ENCODE data around the gene LRRC3C. TPM values are rescaled to one million over a fixed set of nuclear protein-coding genes. Genes with fewer than 3 reads are reported as not detected.

LRRC3C gene
- total and polyA plus RNA-seq, 2 experiments from 2014 or later: not detected

DNA sequence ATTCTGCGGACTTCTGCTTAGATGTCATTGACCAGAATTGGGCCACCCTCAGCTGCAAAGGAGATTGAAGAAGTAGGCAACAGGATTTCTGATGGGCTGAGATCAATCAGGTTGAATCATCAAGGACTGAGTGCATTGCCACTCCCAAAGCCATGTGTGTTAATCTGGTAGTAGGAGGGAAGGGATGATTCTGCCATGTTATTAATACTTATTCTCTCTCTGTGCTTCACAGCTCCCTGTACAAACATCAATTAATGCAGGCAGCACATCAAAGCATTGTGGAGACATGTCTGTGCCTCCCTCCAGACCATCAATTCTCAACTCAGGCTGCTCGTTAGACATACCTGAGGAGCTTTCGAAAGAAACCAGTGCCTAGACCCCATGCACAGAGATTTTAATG lies 11.6 kb downstream of the LRRC3C start:
- Histone ChIP-seq H3K9me3 (ENCODE audit: low read depth) (no peaks in the 10 kb centered on the region), H4K20me1 (ENCODE audit: insufficient read depth) (no peaks in the 10 kb centered on the region), H3K27ac (peak overlapping the region; percentile 88; the same call in 1 of the 2 replicates), H3K27me3 (replicated peaks; ENCODE audit: insufficient read depth) (no peaks in the 10 kb centered on the region), H3K9ac (no peak overlapping the region), H3K4me3 (no peak overlapping the region), H3K4me2 (ENCODE audit: unreplicated experiment) (peak overlapping the region; percentile 83), H3K4me1 (ENCODE audit: insufficient read depth) (peaks cover 20% of the 10 kb centered on the region), H3K9me2 (ENCODE audit: insufficient read depth) (no peaks in the 10 kb centered on the region), H3K79me2 (ENCODE audit: insufficient read depth) (no peaks in the 10 kb centered on the region), H3F3A (ENCODE audit: insufficient read depth) (peaks cover 20% of the 10 kb centered on the region), H3K36me3 (ENCODE audit: low read depth) (no peaks in the 10 kb centered on the region), H2AFZ (no peak overlapping the region)
- no peak for TF ChIP-seq EZH2phosphoT487 (IDR thresholded peaks at IDR 0.05; ENCODE audit: insufficient read depth, low read depth)
- no peak for TF ChIP-seq EZH2 (IDR thresholded peaks at IDR 0.05; ENCODE audit: insufficient read depth, poor library complexity, severe bottlenecking)
- 73 to 85% methylated on average over 3 of the region's 3 CpGs for WGBS, 2 experiments (ENCODE audit: low coverage in 1 of 2, low lambda C conversion rate in 2 of 2, missing lambda C conversion rate in 2 of 2)
- in situ Hi-C loops (cut with MboI): no loop called here
- DNase-seq: peak; percentile 47

DNA sequence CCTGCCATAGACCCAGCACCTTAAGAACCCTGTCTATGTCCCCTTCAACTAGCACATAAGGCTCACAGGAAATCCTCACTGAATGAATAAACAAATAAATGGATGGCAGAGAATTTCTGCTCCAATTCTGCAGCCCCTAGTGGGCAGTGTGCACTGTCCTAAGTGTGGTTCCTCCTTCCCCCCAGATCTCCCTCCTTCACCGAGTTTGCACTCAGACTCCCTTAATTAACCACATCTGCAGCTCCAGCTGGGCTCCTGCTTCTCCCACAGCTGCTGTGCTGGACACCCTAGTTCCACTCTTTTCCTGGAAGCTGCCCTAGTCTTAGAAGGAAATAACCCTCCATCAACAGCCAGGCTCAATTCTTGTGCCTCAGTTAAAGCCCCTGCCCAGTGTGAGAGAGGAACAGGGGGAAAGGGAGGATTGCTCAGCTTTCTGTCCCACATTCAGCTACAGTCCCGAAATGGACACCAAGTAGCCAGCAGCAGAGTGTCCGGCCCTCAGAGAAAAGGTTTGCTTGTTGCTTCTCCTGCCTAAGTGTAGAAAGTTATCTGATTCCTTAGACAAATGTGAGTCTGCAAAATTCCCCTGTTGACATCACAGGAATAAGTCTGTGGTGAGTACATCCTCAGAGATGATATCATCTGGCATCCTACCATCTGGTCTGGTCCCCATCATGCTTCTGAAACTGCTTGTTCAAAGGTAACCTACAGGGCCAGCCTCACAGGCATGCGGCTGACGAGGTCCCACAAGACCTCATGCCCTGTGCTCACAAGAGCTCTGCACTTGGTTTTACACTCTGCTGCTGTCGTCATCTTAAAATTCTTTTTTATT lies 12.3 kb downstream of the LRRC3C start:
- in situ Hi-C loops (cut with MboI): no loop called here
- Histone ChIP-seq H3K79me2 (ENCODE audit: insufficient read depth) (no peaks in the 10 kb centered on the region), H3F3A (ENCODE audit: insufficient read depth) (peaks cover 20% of the 10 kb centered on the region), H3K4me2 (ENCODE audit: unreplicated experiment) (peak overlapping the region; percentile 83), H3K4me3 (peak overlapping the region; percentile 28; the same call in 1 of the 2 replicates), H3K27ac (peak overlapping the region; percentile 88), H3K36me3 (ENCODE audit: low read depth) (no peaks in the 10 kb centered on the region), H3K27me3 (replicated peaks; ENCODE audit: insufficient read depth) (no peaks in the 10 kb centered on the region), H3K9me3 (ENCODE audit: low read depth) (no peaks in the 10 kb centered on the region), H3K4me1 (ENCODE audit: insufficient read depth) (peaks cover 20% of the 10 kb centered on the region), H4K20me1 (ENCODE audit: insufficient read depth) (no peaks in the 10 kb centered on the region), H3K9ac (peak overlapping the region; percentile 72), H2AFZ (peak overlapping the region; percentile 59), H3K9me2 (ENCODE audit: insufficient read depth) (no peaks in the 10 kb centered on the region)
- TF ChIP-seq EZH2phosphoT487 (IDR thresholded peaks at IDR 0.05; ENCODE audit: insufficient read depth, low read depth): no peak
- no peak for TF ChIP-seq EZH2 (IDR thresholded peaks at IDR 0.05; ENCODE audit: insufficient read depth, poor library complexity, severe bottlenecking)
- peak; percentile 93 for DNase-seq
- WGBS, 2 experiments (ENCODE audit: low coverage in 1 of 2, low lambda C conversion rate in 2 of 2, missing lambda C conversion rate in 2 of 2): 8 to 19% methylated on average over 6 of the region's 6 CpGs

GRCh38 chr17:39943702-39944392 lies 16.3 kb downstream of the LRRC3C start:
- no peak overlapping the region for H3K27ac ChIP-seq
- H4K20me1 ChIP-seq (ENCODE audit: insufficient read depth): no peaks in the 10 kb centered on the region
- H3K9me2 ChIP-seq (ENCODE audit: insufficient read depth): no peaks in the 10 kb centered on the region
- no peak for DNase-seq
- H3K4me3 ChIP-seq: no peak overlapping the region
- no peaks in the 10 kb centered on the region for H3K36me3 ChIP-seq (ENCODE audit: low read depth)
- H3K27me3 ChIP-seq (replicated peaks; ENCODE audit: insufficient read depth): no peaks in the 10 kb centered on the region
- peaks cover 16% of the 10 kb centered on the region for H3F3A ChIP-seq (ENCODE audit: insufficient read depth)
- no peak overlapping the region for H3K9ac ChIP-seq
- H2AFZ ChIP-seq: no peak overlapping the region
- in situ Hi-C loops (cut with MboI): no loop called here
- H3K4me1 ChIP-seq (ENCODE audit: insufficient read depth): peaks cover 13% of the 10 kb centered on the region
- 77 to 87% methylated on average over 13 to 14 of the region's 14 CpGs for WGBS, 2 experiments (ENCODE audit: low coverage in 1 of 2, low lambda C conversion rate in 2 of 2, missing lambda C conversion rate in 2 of 2)
- H3K79me2 ChIP-seq (ENCODE audit: insufficient read depth): no peaks in the 10 kb centered on the region
- H3K4me2 ChIP-seq (ENCODE audit: unreplicated experiment): no peak overlapping the region
- H3K9me3 ChIP-seq (ENCODE audit: low read depth): no peaks in the 10 kb centered on the region
- TF ChIP-seq EZH2phosphoT487 (IDR thresholded peaks at IDR 0.05; ENCODE audit: insufficient read depth, low read depth) (no peak), EZH2 (IDR thresholded peaks at IDR 0.05; ENCODE audit: insufficient read depth, poor library complexity, severe bottlenecking) (no peak)

- no peak for DNase-seq
- H4K20me1 ChIP-seq (ENCODE audit: insufficient read depth): no peaks in the 10 kb centered on the region
- H3K4me3 ChIP-seq: no peak overlapping the region
- peaks cover 11% of the 10 kb centered on the region for H3F3A ChIP-seq (ENCODE audit: insufficient read depth)
- H3K9me2 ChIP-seq (ENCODE audit: insufficient read depth): no peaks in the 10 kb centered on the region
- in situ Hi-C loops (cut with MboI): no loop called here
- no peak overlapping the region for H3K9ac ChIP-seq
- no peaks in the 10 kb centered on the region for H3K27me3 ChIP-seq (replicated peaks; ENCODE audit: insufficient read depth)
- no peak overlapping the region for H3K4me2 ChIP-seq (ENCODE audit: unreplicated experiment)
- TF ChIP-seq EZH2 (IDR thresholded peaks at IDR 0.05; ENCODE audit: insufficient read depth, poor library complexity, severe bottlenecking): no peak
- no peak for TF ChIP-seq EZH2phosphoT487 (IDR thresholded peaks at IDR 0.05; ENCODE audit: insufficient read depth, low read depth)
- no peaks in the 10 kb centered on the region for H3K36me3 ChIP-seq (ENCODE audit: low read depth)
- peaks cover 8% of the 10 kb centered on the region for H3K4me1 ChIP-seq (ENCODE audit: insufficient read depth)
- 65 to 77% methylated on average over 11 to 16 of the region's 16 CpGs for WGBS, 2 experiments (ENCODE audit: low coverage in 1 of 2, low lambda C conversion rate in 2 of 2, missing lambda C conversion rate in 2 of 2)
- no peaks in the 10 kb centered on the region for H3K79me2 ChIP-seq (ENCODE audit: insufficient read depth)
- H2AFZ ChIP-seq: no peak overlapping the region
- no peak overlapping the region for H3K27ac ChIP-seq
- no peaks in the 10 kb centered on the region for H3K9me3 ChIP-seq (ENCODE audit: low read depth)
Measured at GRCh38 chr17:39944393-39944711, 16.8 kb downstream of the LRRC3C start.

Data from GM23248 (cell line).